HG03521 (cell line): ENCODE results near the gene WNK2.

Experiments
- ATAC-seq: cut with Tn5 transposase; IDR thresholded peaks from one replicate; pipeline ENCODE4 v1.9.1; 2021; ENCODE audit warnings: mild to moderate bottlenecking, moderate library complexity; ENCODE audit not compliant: unreplicated experiment

Gene WNK2

DNA sequence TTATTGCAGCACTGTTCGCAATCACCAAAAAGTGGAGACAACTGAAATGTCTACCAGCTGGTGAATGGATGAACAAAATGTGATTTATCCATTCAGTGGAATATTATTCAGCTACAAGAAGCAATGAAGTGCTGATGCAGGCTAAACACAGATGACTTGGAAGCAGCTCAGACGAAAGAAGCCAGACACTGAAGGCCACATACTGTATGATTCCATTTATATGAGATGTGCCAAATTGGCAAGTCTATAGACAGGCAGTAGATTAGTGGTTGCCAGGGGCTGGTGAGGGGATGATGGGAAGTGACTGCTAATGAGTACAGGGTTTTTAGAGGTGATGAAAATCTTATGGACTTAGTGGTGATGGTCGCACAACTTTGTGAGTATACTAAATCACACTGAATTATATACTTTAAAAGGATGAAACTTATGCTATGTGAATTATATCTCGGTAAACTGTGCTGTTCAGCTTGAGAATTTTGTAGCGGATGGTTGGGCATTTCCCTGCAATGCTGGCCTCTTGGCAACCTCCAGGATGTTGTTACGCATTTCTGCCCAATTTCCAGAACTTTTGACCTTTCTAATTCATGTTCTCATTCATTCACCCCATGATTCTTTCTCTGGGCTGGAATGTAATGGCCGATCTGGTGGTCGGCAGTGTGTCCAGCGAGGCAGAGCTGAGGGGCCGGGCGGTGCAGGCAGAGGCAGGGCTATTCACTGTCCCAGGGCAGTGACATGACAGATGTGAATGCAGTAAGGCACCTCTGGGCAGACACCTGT is 22.0 kb upstream of the WNK2 start:
- ATAC-seq = no peak

DNA sequence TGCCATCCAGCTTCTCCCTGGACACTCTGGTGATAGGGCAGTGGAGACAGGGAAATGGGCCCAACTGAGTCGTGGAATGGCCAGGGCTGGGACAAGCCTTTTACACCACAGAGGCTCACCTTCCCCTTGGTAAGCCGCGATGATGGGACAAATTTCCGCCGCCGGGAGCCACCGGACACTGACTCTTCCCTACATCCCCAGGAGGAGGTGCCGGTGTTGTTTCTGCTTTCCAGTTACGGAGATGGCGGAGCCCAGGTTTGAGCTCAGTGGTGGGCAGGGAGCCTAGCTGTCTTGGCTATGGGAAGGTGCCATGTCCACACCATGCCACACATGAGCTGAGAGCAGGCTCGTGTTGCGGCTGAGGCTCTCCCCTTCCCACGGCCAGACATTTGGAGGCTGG is 19.9 kb upstream of the WNK2 start:
- ATAC-seq = no peak

DNA sequence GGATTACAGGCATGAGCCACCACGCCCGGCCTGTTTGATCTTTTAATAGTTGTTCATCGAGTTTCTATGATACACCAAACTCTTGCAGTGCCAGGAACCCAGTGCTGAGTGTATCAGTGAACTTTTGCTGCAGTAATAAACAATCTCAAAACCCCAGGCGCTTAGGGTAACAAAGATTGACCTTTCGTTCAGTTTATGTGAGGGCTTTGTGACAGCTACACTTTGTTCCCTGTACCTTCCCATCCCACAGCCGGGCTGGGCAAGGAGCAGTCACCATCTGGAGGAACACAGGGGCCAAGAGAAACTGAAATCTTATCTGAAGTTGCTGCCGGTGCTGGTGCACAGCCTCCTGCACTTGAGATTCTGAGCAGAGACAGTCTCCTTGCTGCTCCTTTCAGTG is 17.2 kb upstream of the WNK2 start:
- no peak for ATAC-seq

DNA sequence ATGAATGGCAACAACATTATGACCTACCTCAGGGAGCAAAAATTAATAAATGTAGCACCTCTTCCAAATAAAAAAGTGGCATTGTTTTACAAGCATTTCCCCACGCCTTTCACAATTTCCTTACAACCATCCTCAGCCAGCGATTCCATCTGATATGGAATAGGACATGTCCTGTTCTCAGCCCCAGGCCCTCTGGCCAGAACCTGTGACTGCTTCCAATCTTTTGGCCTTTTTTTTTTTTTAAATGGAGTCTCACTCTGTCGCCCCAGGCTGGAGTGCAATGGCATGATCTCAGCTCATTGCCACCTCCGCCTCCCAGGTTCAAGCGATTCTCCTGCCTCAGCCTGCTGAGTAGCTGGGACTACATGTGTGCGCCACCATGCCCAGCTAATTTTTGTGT is 16.8 kb upstream of the WNK2 start:
- no peak for ATAC-seq

GRCh38 chr9:93167838-93168237 is 16.1 kb upstream of the WNK2 start:
- ATAC-seq = no peak

DNA sequence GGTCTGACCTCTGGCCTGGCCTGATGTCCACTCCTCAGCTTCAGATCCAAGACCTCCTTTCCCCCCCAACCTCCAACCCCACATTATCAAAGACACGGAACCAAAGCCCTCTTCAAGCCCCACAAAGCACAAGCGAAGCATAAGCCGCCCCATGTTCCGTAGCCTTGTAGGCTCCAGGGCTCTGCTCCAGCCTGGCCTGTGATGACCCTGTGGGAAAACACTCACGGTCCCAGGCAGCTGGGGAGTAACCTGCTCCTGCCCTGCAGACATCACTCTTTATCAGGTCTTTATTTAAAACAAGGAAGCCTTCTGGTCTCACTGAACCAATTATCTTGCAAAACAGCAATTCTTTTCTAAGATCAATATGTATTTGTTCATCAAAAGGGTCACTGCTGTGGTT is 15.4 kb upstream of the WNK2 start:
- ATAC-seq = no peak

DNA sequence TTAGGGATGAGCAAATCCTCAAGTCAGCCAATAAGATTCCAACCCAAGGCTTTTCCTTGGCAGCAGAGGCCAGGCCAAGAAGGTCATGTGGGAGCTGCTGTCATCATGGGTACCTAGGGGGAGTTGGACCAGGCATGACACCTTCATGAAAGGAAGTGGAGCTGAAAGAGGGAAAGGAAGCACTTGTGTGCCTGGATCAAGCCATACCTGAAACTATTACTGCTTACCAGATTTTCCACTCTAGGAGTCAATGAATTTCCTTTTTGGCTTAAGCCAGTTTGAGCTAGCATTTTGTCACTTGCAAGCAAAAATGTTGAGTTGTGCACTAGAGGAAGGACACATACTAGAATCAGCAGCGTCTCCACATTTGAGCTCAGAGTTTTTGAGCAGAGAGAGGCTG is 14.5 kb upstream of the WNK2 start:
- ATAC-seq = no peak

GRCh38 chr9:93170571-93170970 is 13.4 kb upstream of the WNK2 start:
- no peak for ATAC-seq

- ATAC-seq = no peak
These were observed 12.5 kb upstream of the WNK2 start for GRCh38 chr9:93171261-93171990.

DNA sequence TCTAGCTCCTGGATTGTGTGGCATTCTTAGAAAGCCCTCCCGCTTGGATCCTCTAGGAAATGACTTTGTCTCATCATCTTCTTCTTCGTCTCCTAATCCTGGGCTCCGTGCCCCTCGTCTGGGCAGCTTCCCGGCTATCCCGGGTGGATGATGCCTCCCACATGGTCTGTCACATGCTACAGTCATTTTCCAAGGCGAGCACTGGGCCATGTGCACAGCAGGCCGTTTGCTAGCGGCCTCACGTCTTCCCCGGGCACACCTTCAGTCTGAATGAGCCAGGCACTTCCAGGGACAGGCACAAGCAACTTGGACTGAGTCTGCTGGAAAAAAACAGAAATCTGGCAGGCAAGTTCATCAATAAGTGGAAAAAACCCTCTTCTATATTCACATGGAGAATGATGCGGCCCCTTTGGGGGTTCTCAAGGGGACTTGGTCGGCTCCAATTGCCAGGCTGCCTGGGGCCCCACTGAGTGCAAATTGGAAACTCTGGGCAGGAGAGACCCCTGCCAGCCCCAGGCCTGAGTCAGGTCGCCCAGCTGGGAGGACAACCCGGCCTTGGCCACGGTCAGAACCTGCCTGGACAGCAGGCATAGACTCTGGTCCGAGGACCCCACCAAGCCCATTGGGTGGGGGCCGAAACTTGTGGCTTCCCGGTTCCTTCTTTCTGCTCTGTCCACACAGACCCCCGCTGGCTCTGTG is 11.1 kb upstream of the WNK2 start:
- ATAC-seq = no peak

- no peak for ATAC-seq
These were observed 10.4 kb upstream of the WNK2 start for GRCh38 chr9:93173365-93174051.

DNA sequence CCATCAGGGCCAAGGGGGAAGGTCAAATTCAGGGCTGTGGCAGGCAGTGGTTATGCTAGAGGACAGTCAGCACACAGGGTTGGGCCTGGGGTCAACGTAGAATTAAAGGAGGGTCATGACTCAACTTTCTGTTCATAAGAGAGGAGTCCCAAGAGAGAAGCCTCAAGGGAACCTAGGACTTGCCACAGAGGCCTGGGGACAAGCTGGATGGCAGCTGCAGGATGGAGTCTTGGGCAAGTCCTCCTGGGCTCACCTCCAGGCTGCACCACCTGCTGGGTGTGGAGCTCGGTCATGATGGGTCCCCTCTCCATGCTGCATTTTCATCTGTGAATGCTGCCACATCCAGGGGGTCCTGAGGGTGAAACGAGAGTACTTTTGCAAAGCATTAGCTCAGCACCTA is 9.0 kb upstream of the WNK2 start:
- ATAC-seq = no peak

DNA sequence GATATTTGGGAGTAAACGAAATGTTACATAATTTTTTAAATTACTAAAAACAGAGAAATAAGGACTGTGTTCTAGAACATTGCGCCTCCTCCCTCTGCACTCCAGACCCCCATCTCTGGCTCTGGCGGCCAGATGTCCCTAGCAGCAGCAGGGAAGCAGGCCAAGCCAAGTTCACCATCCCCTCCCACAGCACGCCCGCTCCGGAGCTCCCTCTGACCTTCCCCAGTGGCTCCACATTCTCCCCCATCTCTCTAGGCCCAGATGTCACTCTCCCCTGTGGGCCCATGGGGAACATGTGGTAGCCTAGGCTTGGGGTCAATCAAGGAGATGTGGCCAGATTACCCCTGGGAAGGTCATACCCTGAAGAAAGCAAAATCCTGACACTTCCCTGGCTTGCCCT is 6.3 kb upstream of the WNK2 start:
- no peak for ATAC-seq

DNA sequence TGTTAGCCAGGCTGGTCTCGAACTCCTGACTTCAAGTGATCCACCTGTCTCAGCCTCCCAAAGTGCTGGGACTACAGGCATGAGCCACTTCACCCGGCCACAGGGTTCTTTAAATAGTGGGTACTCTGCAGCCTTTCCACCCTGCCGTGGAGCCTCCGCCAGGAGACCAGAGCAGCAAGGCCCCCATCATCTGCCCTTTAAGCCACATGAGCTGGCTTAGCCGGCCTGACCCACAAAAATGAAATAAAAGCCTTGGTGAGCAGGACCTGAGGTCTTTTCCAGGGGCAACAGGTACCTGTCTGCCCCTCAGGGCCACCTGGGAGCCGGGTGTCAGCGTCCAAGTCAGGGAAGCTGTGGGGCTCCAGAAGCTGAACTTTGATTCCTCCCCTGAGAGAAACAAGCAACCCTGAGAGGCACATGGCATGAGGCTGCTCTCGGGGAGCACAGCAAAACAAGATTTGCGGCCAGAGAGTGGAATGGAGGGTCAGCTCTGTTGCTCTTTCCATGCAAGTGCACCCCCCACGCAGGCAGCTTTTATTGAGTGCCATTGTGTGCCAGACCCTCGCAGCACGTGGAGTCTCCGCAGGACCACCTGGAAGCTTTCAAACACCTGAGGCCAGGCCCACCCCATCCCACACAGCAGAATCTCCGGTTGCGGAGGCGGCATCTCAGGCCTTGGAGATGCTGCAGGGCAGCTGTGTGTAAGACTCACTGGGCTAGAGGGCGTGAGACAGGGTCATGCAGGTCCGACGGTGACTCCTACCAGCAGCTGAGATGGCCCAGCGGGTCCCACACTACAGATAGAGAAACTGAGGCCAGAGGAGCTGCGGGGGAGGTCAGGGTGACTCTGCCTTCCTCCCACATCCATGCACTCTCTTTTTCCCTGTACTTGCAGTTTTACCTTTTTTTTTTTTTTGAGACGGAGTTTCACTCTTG is 4.8 kb upstream of the WNK2 start:
- ATAC-seq = no peak

- ATAC-seq = no peak
These were observed 3.0 kb upstream of the WNK2 start for GRCh38 chr9:93180938-93181337.

GRCh38 chr9:93181672-93182435 is 2.1 kb upstream of the WNK2 start:
- ATAC-seq = no peak

DNA sequence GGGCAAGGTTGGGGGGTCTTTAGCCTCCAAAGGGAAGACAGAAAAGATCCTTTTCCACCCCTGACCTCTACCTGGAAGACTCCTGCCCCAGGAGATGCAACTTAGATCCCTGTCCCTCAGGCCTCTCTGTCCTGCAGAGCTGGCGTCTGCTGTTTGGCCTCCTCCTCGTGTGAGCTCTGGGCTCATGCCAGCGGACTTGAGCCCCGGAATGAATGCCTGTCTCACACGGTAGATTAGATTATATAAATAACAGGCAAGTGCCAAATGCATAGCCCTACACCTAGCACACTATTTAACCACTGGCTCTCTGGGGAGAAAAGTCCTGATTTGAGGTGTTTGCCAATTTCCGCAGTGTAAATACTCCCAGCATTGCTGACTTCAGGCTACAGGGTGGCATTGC is 1.4 kb upstream of the WNK2 start:
- ATAC-seq = no peak

DNA sequence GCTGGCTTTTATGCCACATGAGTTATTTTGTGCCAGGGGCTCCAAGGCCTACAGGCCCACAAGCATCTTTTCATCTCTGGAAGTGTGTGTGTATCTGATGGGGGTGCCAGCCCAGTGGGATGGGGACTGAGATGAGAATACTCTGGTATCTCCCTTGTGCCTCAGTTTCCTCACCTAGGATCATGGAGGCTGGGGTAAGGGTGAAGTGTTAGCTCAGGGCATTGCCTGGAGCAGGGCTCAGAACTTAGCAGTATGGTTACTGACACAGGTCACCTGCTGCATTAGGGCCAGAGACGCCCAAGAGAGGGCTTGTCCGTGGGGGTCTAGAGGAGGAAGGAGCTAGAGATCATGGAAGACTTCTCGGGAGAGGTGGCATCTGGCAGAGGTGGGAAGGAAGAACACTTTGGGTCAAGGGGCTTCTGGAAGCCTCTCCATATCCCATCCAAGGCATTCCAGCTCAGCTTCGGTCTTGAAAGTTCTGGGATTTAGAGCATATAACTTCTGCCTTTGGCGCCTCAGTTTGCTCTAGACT is 742 bp upstream of the WNK2 start:
- no peak for ATAC-seq
